IMR-90 (cell line): Measurements from ENCODE around the gene ALDH5A1. TPM values are rescaled to one million over a fixed set of nuclear protein-coding genes. Genes with fewer than 3 reads are reported as not detected.

ENCODE experiments used
- ATAC-seq: fragments of 200-7000 bp; cut with Tn5 transposase; 2 replicates; pipeline ENCODE4 v1.9.1; 2020; ENCODE audit warnings: low read depth, mild to moderate bottlenecking, moderate library complexity
- BruUV-seq: library from RNA; stranded (reverse); fragments of 400-500 nt; replicated peaks from 2 replicates; lab custom pipeline; 2021; lab: Mats Ljungman, UMichigan
- CTCF ChIA-PET: fragments of 300-600 bp; formaldehyde crosslinking; extraction: SDS; loops from one replicate; lab custom pipeline; 2021; ENCODE audit warnings: antibody characterized with exemption; lab: Yijun Ruan, JAX
- POLR2A ChIA-PET: fragments of 300-600 bp; sonication (Branson Sonifier 250); formaldehyde crosslinking; loops from one replicate; lab custom pipeline; 2022; ENCODE audit warnings: antibody characterized with exemption; ENCODE audit not compliant: unreplicated experiment; lab: Charles Lee
- DNase-seq: peaks from one replicate; pipeline ENCODE4 v3.0.0; 2013
- H2AFZ ChIP-seq: replicated peaks from 2 replicates; pipeline ENCODE3; 2013; ENCODE audit warnings: low read length, mild to moderate bottlenecking; ENCODE audit not compliant: poor library complexity
- H2AK5ac ChIP-seq: 2 replicates; pipeline ENCODE4 v1.6.1; 2013; ENCODE audit warnings: low read depth, low read length, inconsistent platforms
- H2AK9ac ChIP-seq: replicated peaks from 2 replicates; pipeline ENCODE3; 2013; ENCODE audit warnings: mild to moderate bottlenecking, low read depth, low read length, moderate library complexity; ENCODE audit not compliant: poor library complexity
- H2BK120ac ChIP-seq: 2 replicates; pipeline ENCODE4 v1.6.1; 2013; ENCODE audit warnings: low read depth, low read length, inconsistent platforms
- H2BK15ac ChIP-seq: 3 replicates; pipeline ENCODE4 v1.6.1; 2013; ENCODE audit warnings: low read depth, low read length, inconsistent platforms
- H2BK20ac ChIP-seq: 2 replicates; pipeline ENCODE4 v1.6.1; 2013; ENCODE audit warnings: low read depth, mild to moderate bottlenecking, inconsistent platforms, low read length, moderate library complexity
- H2BK5ac ChIP-seq: 2 replicates; pipeline ENCODE4 v1.6.1; 2013; ENCODE audit warnings: mild to moderate bottlenecking, low read depth, low read length, inconsistent platforms; ENCODE audit not compliant: poor library complexity, severe bottlenecking
- H3K14ac ChIP-seq: replicated peaks from 2 replicates; pipeline ENCODE4 v1.6.1; 2013; ENCODE audit warnings: low read depth, low read length, inconsistent platforms
- H3K18ac ChIP-seq: 2 replicates; pipeline ENCODE4 v1.6.1; 2013; ENCODE audit warnings: low read depth, low read length, control low read depth
- H3K23ac ChIP-seq: 2 replicates; pipeline ENCODE4 v1.6.1; 2013; ENCODE audit warnings: low read depth, low read length, inconsistent platforms
- H3K27ac ChIP-seq: 2 replicates; pipeline ENCODE4 v1.5.1; 2013; ENCODE audit warnings: mild to moderate bottlenecking, control low read depth, low read length; ENCODE audit not compliant: insufficient read depth
- H3K27me3 ChIP-seq: 2 replicates; pipeline ENCODE4 v1.6.1; 2013; ENCODE audit warnings: low read length; ENCODE audit not compliant: control insufficient read depth, insufficient read depth
- H3K36me3 ChIP-seq: 2 replicates; pipeline ENCODE4 v1.6.1; 2013; ENCODE audit warnings: low read length, mixed read lengths; ENCODE audit not compliant: control insufficient read depth, insufficient read depth
- H3K4ac ChIP-seq: 2 replicates; pipeline ENCODE4 v1.6.1; 2013; ENCODE audit warnings: low read depth, low read length, inconsistent platforms
- H3K4me1 ChIP-seq: 2 replicates; pipeline ENCODE4 v1.6.1; 2013; ENCODE audit warnings: low read length, mixed read lengths; ENCODE audit not compliant: control insufficient read depth, insufficient read depth
- H3K4me2 ChIP-seq: 2 replicates; pipeline ENCODE4 v1.6.1; 2013; ENCODE audit warnings: low read depth, mild to moderate bottlenecking, control low read depth, low read length, moderate library complexity
- H3K4me3 ChIP-seq: 2 replicates; pipeline ENCODE4 v1.5.1; 2013; ENCODE audit warnings: low read depth, mild to moderate bottlenecking, control low read depth, low read length, moderate library complexity; ENCODE audit not compliant: insufficient read depth
- H3K56ac ChIP-seq: 2 replicates; pipeline ENCODE4 v1.6.1; 2013; ENCODE audit warnings: low read length, inconsistent platforms; ENCODE audit not compliant: insufficient read depth; ENCODE audit errors: extremely low read depth
- H3K79me1 ChIP-seq, 2 experiments: 2 replicates each; pipeline ENCODE4 v1.6.1; 2013; ENCODE audit warnings: low read length in 2 of 2, inconsistent platforms in 1 of 2, low read depth in 1 of 2
- H3K9ac ChIP-seq: 2 replicates; pipeline ENCODE4 v1.6.1; 2013; ENCODE audit warnings: low read depth, low read length, control low read depth
- H3K9me1 ChIP-seq: 2 replicates; pipeline ENCODE4 v1.6.1; 2013; ENCODE audit warnings: low read length, inconsistent platforms; ENCODE audit not compliant: insufficient read depth
- H3K9me3 ChIP-seq: 2 replicates; pipeline ENCODE4 v1.6.1; 2013; ENCODE audit warnings: low read length; ENCODE audit not compliant: control insufficient read depth, insufficient read depth
- H4K20me1 ChIP-seq: 2 replicates; pipeline ENCODE4 v1.6.1; 2013; ENCODE audit warnings: low read length, inconsistent platforms; ENCODE audit not compliant: insufficient read depth
- H4K5ac ChIP-seq: 2 replicates; pipeline ENCODE4 v1.6.1; 2013; ENCODE audit warnings: mild to moderate bottlenecking, low read depth, low read length, control low read depth
- H4K8ac ChIP-seq, 2 experiments: 2 replicates each; pipeline ENCODE4 v1.6.1; 2013; ENCODE audit warnings: low read depth in 2 of 2, low read length in 2 of 2, control low read depth in 1 of 2, inconsistent platforms in 1 of 2
- H4K91ac ChIP-seq: 2 replicates; pipeline ENCODE4 v1.6.1; 2013; ENCODE audit warnings: low read depth, low read length, inconsistent platforms; ENCODE audit not compliant: insufficient read depth
- BHLHE40 ChIP-seq: fragments of 150-350 bp; IDR thresholded peaks from 2 replicates; pipeline ENCODE4 v1.6.1; 2016; ENCODE audit warnings: mild to moderate bottlenecking, low read depth, low read length
- CEBPB ChIP-seq: IDR thresholded peaks from 2 replicates; pipeline ENCODE4 v1.6.1; 2012; ENCODE audit warnings: low read depth, low read length, improper control_type of control experiment
- CHD1 ChIP-seq: IDR thresholded peaks from 2 replicates; pipeline ENCODE4 v1.6.1; 2012; ENCODE audit warnings: low read depth, low read length, improper control_type of control experiment
- CTCF ChIP-seq: conservative IDR thresholded peaks from 2 replicates; pipeline ENCODE4 v1.5.1; 2012; ENCODE audit warnings: mild to moderate bottlenecking, low read depth, low read length, improper control_type of control experiment
- ELK1 ChIP-seq: fragments of 150-350 bp; IDR thresholded peaks from 2 replicates; pipeline ENCODE4 v1.6.1; 2016; ENCODE audit warnings: low read depth, mild to moderate bottlenecking, low read length, moderate library complexity, borderline replicate concordance
- MAFK ChIP-seq: IDR thresholded peaks from 2 replicates; pipeline ENCODE4 v1.6.1; 2012; ENCODE audit warnings: low read depth, low read length, improper control_type of control experiment
- MAZ ChIP-seq: IDR thresholded peaks from 2 replicates; pipeline ENCODE4 v1.6.1; 2012; ENCODE audit warnings: low read depth, mild to moderate bottlenecking, low read length, improper control_type of control experiment, moderate library complexity, borderline replicate concordance
- MXI1 ChIP-seq: IDR thresholded peaks from 2 replicates; pipeline ENCODE4 v1.6.1; 2012; ENCODE audit warnings: low read depth, mild to moderate bottlenecking, low read length, moderate library complexity, borderline replicate concordance
- POLR2A ChIP-seq: IDR thresholded peaks from 2 replicates; pipeline ENCODE4 v1.6.1; 2012; ENCODE audit warnings: mild to moderate bottlenecking, low read depth, low read length
- RAD21 ChIP-seq: IDR thresholded peaks from 2 replicates; pipeline ENCODE4 v1.6.1; 2012; ENCODE audit warnings: low read length, improper control_type of control experiment
- RCOR1 ChIP-seq: IDR thresholded peaks from 2 replicates; pipeline ENCODE4 v1.6.1; 2012; ENCODE audit warnings: mild to moderate bottlenecking, low read length, improper control_type of control experiment; ENCODE audit not compliant: insufficient replicate concordance
- RFX5 ChIP-seq: IDR thresholded peaks from 2 replicates; pipeline ENCODE4 v1.8.0; 2012; ENCODE audit warnings: low read depth, mild to moderate bottlenecking, low read length, moderate library complexity
- SMC3 ChIP-seq: fragments of 150-350 bp; IDR thresholded peaks from 2 replicates; pipeline ENCODE4 v1.6.1; 2016; ENCODE audit warnings: low read depth, mild to moderate bottlenecking, antibody characterized with exemption, low read length, moderate library complexity
- USF2 ChIP-seq: fragments of 150-350 bp; IDR thresholded peaks from 2 replicates; pipeline ENCODE4 v1.6.1; 2017; ENCODE audit warnings: mild to moderate bottlenecking, antibody characterized with exemption, low read length, low read depth
- WGBS, 2 experiments: methylation state at CpG; one replicate each; pipeline versions ENCODE4 v1.1.5 to v1.1.7; 2013; ENCODE audit warnings: missing lambda C conversion rate in 2 of 2; ENCODE audit not compliant: insufficient read length in 1 of 2; ENCODE audit errors: extremely low coverage in 2 of 2; 5-methylcytosine and 5-hydroxymethylcytosine counted together
- dilution Hi-C: fragments of 300-500 bp; cut with HindIII; formaldehyde crosslinking; loops from one replicate; pipeline ENCODE4 v1.14.3; 2018; ENCODE audit warnings: low sequenced_read_pairs; ENCODE audit not compliant: unreplicated experiment
- in situ Hi-C: fragments of 300-500 bp; cut with MboI; formaldehyde crosslinking; loops from 3 replicates; pipeline ENCODE4 v1.14.3; 2019; ENCODE audit warnings: low sequenced_read_pairs, inconsistent platforms, mixed read lengths
- intact Hi-C: fragments of 100-400 bp; cut with micrococcal nuclease; formaldehyde crosslinking; loops from 2 replicates; pipeline ENCODE4 v1.10.0; 2022
- polyA plus RNA-seq, 3 experiments: library from polyadenylated mRNA; depleted of rRNA; stranded (reverse); fragments of >200 nt; gene quantifications; 2 replicates each; pipeline ENCODE4 v1.2.3, GENCODE V29; 2012; ENCODE audit warnings: low replicate concordance in 1 of 3
- total RNA-seq: library from RNA; depleted of rRNA; stranded (reverse); fragments of >200 nt; gene quantifications from 2 replicates; pipeline ENCODE4 v1.2.3, GENCODE V29; 2012

The ALDH5A1 gene
- total and polyA plus RNA-seq, 2 of the 4 experiments (the other 2 are of a cell fraction) = 0.36 to 0.48 TPM

GRCh38 chr6:24500683-24501082 is 5.9 kb downstream of the ALDH5A1 start:
- Histone ChIP-seq H4K5ac (no peak overlapping the region), H3K18ac (no peak overlapping the region), H3K4ac (no peak overlapping the region), H3K56ac (no peak overlapping the region), H3K36me3 (no peaks in the 10 kb centered on the region), H3K4me3 (no peak overlapping the region), H3K27ac (no peak overlapping the region), H4K91ac (no peak overlapping the region), H2BK20ac (no peak overlapping the region), H3K9ac (no peak overlapping the region), H2BK5ac (no peak overlapping the region), H3K14ac (no peak overlapping the region), H3K79me1 (no peaks in the 10 kb centered on the region), H2AFZ (no peak overlapping the region), H3K23ac (no peak overlapping the region), H3K4me2 (no peak overlapping the region), H2BK120ac (no peak overlapping the region), H4K8ac (no peak overlapping the region), H2AK5ac (no peak overlapping the region), H2AK9ac (no peak overlapping the region), H4K20me1 (no peaks in the 10 kb centered on the region), H3K4me1 (no peaks in the 10 kb centered on the region; the same call in 1 of the 2 replicates), H3K9me3 (no peaks in the 10 kb centered on the region), H2BK15ac (no peak overlapping the region), H3K27me3 (peaks cover 3% of the 10 kb centered on the region), H3K9me1 (no peaks in the 10 kb centered on the region)
- WGBS, 2 experiments = no CpG with 5 or more reads among the region's 3 CpGs
- no TSS peak for BruUV-seq
- ChIA-PET POLR2A (interaction anchor here (0.6 kb wide), 1 partner anchor 21 kb away, joined by 3 read pairs; no protein-coding TSS in a partner anchor), CTCF (interaction anchor here (1.4 kb wide), 1 partner anchor 9 kb away, joined by 3 read pairs; no protein-coding TSS in a partner anchor)
- TF ChIP-seq RCOR1 = no peak
- no peak for TF ChIP-seq MAFK
- no peak for TF ChIP-seq USF2
- TF ChIP-seq RFX5 = no peak
- TF ChIP-seq CEBPB = no peak
- TF ChIP-seq RAD21 = no peak
- no peak for TF ChIP-seq MXI1
- TF ChIP-seq SMC3 = no peak
- TF ChIP-seq POLR2A = no peak
- TF ChIP-seq MAZ = no peak
- no peak for TF ChIP-seq CTCF
- no peak for TF ChIP-seq ELK1
- TF ChIP-seq BHLHE40 = no peak
- TF ChIP-seq CHD1 = no peak
- intact Hi-C loops = no loop called here
- DNase-seq = no peak
- in situ Hi-C loops = no loop called here
- dilution Hi-C loops = no loop called here
- ATAC-seq = no peak
